GM10847 (cell line): Measurements from ENCODE around the gene LCE1E.

Source experiments
- POLR2A ChIP-seq: IDR thresholded peaks from 2 replicates; pipeline ENCODE4 v1.6.1; 2011; ENCODE audit not compliant: insufficient read length; ENCODE audit errors: extremely low read depth

The LCE1E gene

GRCh38 chr1:152761609-152762213 lies 24.3 kb upstream of the LCE1E start:
- TF ChIP-seq POLR2A = no peak

GRCh38 chr1:152768847-152769533 lies 17.1 kb upstream of the LCE1E start:
- TF ChIP-seq POLR2A = no peak

- no peak for TF ChIP-seq POLR2A
Observed at GRCh38 chr1:152770411-152770810, 15.6 kb upstream of the LCE1E start.

GRCh38 chr1:152774875-152775274 lies 11.2 kb upstream of the LCE1E start, which contains the start of gene LCE1F:
LCE1F (plus strand) TSS chr1:152775140; CDS start chr1:152776372, 1,232 bp downstream.
- no peak for TF ChIP-seq POLR2A

GRCh38 chr1:152776361-152776760 lies 9.7 kb upstream of the LCE1E start:
- no peak for TF ChIP-seq POLR2A

- TF ChIP-seq POLR2A = no peak
Observed at GRCh38 chr1:152777510-152778137, 8.4 kb upstream of the LCE1E start.

- no peak for TF ChIP-seq POLR2A
Observed at GRCh38 chr1:152783095-152783494, 3.0 kb upstream of the LCE1E start.

- TF ChIP-seq POLR2A = no peak
Observed at GRCh38 chr1:152795686-152796085, 9.6 kb downstream of the LCE1E start.

- no peak for TF ChIP-seq POLR2A
Observed at GRCh38 chr1:152796421-152796820, 10.4 kb downstream of the LCE1E start, which contains the start of gene LCE1D. LCE1D (plus strand) TSS chr1:152796721; CDS start chr1:152797795, 1,074 bp downstream.

- TF ChIP-seq POLR2A = no peak
Observed at GRCh38 chr1:152801333-152801732, 15.3 kb downstream of the LCE1E start.

- no peak for TF ChIP-seq POLR2A
Observed at GRCh38 chr1:152806576-152806975, 20.5 kb downstream of the LCE1E start, which contains the start of gene LCE1C. LCE1C (minus strand) TSS chr1:152806651; CDS start chr1:152805478, 1,173 bp downstream.

GRCh38 chr1:152811050-152811449 lies 25.0 kb downstream of the LCE1E start:
- no peak for TF ChIP-seq POLR2A

GRCh38 chr1:152811671-152812070 lies 25.6 kb downstream of the LCE1E start, which contains the start of gene LCE1B:
LCE1B (plus strand) TSS chr1:152811971; CDS start chr1:152812447, 476 bp downstream.
- TF ChIP-seq POLR2A = no peak

GRCh38 chr1:152817309-152817708 lies 31.3 kb downstream of the LCE1E start:
- no peak for TF ChIP-seq POLR2A

GRCh38 chr1:152823294-152823693 lies 37.2 kb downstream of the LCE1E start:
- no peak for TF ChIP-seq POLR2A

- no peak for TF ChIP-seq POLR2A
Observed at GRCh38 chr1:152824964-152825363, 38.9 kb downstream of the LCE1E start.
